ENCODE data around the gene IRF2.
"Not testable (repeated sequence)": the region's sequence is repeated elsewhere in the genome, so short reads cannot be mapped to it uniquely, and the experiment has no call there.

IRF2 gene

DNA sequence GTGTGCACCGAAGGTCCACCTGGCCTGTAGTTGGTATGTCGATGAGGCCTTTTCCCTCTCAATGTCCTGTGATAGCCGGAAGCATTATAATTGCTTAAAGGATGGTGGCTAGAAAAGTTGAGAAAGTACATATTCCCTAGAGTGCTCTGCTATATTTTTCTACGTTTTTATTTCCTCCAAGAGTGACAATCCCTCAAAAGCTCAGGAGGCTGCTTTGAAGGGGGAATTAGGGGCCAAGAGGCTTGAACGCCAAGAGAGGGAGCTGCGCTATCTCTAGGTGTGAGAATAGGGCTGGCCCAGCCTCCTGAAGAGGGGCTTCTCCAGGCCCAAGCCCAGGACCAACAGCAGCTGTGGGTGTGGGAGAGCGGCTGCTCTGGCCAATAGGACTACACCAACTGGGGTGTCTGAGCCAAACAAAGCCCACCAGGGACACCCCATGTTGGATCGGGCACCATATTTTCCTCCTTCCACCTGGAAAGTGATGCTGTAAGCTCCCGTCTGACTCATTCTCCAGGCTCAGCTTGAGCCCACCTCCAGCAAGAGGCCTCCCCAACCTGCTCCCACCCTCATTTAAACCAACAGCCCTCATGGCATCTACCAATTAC lies 124.0 kb downstream of the IRF2 start:
- in situ Hi-C loops (cut with MboI; ENCODE audit: low sequenced_read_pairs, unreplicated experiment), result no loop called here

DNA sequence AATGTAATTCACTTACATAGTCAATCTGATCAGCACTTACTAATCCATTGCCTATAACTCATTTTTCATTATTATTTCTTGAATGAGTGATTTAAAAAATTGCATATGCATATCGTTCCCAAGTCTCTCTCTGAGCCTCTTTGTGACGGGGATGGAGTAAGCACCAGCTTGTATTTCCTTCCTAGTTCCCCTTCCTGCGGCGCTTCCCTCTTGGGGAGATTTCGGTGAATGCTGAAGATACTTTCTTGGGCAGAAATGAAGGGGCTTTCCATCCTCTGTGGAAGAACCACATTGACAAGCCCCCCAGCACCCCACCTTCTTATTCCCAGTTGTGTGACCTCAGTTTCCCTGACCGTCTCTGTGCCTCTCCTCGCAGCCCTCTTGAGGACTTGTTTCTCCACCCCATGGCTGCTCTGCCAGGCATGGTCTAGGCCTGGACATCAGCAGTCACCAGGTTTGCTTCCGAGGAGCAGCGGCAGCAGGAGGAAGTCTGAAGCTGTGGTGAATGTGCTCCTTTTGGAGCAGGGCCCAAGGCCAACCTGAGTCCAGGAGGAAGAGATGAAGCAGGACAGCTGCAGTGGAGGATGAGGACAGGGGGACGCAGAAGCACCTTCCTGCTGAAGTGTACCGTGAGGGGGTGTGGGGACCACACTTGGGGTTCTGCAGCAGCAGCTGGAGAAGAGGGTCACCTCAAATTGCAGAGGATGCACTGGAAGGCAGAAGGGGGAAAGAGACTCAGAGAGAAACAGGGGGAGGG lies 124.9 kb downstream of the IRF2 start:
- TF ChIP-seq, protein P1, sequence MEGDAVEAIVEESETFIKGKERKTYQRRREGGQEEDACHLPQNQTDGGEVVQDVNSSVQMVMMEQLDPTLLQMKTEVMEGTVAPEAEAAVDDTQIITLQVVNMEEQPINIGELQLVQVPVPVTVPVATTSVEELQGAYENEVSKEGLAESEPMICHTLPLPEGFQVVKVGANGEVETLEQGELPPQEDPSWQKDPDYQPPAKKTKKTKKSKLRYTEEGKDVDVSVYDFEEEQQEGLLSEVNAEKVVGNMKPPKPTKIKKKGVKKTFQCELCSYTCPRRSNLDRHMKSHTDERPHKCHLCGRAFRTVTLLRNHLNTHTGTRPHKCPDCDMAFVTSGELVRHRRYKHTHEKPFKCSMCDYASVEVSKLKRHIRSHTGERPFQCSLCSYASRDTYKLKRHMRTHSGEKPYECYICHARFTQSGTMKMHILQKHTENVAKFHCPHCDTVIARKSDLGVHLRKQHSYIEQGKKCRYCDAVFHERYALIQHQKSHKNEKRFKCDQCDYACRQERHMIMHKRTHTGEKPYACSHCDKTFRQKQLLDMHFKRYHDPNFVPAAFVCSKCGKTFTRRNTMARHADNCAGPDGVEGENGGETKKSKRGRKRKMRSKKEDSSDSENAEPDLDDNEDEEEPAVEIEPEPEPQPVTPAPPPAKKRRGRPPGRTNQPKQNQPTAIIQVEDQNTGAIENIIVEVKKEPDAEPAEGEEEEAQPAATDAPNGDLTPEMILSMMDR (IDR thresholded peaks at IDR 0.05; ENCODE audit: borderline replicate concordance, control extremely low read depth, extremely low read depth, insufficient read depth, missing control alignments), result no peak
- in situ Hi-C loops (cut with MboI; ENCODE audit: low sequenced_read_pairs, unreplicated experiment), result no loop called here
- DNase-seq (ENCODE audit: low spot score), result no peak

More for the DNA sequence above, 124.0 kb downstream of the IRF2 start:
- DNase-seq (ENCODE audit: low spot score), result no peak
- TF ChIP-seq, protein P1 (IDR thresholded peaks at IDR 0.05; ENCODE audit: borderline replicate concordance, control extremely low read depth, extremely low read depth, insufficient read depth, missing control alignments), result no peak

DNA sequence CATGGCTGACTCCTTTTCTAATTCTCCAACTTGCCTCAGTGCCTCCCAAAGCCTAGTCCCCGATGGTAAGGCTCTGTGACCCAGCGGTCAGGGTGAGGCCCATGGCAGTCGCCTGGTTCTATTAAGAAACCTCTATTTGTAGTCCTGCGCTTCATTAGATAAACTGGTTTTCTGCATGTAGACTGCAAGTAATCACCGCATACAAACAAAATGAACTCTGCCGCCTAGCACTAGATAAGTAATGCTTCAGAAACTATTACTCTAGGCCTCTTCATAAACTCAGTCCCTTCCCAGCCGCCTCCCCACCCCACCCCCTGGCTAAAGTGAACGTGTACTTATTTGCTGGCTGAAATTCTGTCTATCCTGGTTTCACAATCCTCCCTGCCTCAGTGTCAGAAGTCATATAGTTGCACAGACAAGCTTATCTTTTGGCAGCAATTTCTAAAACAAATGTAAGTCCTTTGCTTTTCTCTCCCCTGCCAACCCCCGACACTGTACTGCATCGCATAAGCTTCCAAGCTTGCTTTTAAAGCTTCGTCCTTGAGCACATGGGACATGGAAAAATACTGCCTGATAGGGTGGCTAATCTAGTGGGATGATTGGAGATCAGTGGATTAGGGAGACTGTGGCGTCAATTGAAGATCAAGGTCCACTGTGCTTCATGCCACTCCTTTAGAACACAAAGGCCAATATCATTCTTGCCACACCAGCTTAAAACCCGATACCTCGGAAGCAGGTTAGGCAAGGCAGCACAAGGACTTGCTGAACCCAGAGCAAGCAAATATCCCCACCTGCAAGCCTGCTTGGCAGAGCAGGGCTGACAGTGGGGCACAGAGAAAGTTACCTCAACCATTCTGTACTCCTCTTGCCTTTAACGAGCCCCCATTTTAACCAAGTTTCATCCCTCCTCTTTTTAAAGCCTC lies 125.8 kb downstream of the IRF2 start:
- in situ Hi-C loops (cut with MboI; ENCODE audit: low sequenced_read_pairs, unreplicated experiment), result no loop called here
- DNase-seq (ENCODE audit: low spot score), result no peak
- TF ChIP-seq, protein P1 (IDR thresholded peaks at IDR 0.05; ENCODE audit: borderline replicate concordance, control extremely low read depth, extremely low read depth, insufficient read depth, missing control alignments), result no peak

DNA sequence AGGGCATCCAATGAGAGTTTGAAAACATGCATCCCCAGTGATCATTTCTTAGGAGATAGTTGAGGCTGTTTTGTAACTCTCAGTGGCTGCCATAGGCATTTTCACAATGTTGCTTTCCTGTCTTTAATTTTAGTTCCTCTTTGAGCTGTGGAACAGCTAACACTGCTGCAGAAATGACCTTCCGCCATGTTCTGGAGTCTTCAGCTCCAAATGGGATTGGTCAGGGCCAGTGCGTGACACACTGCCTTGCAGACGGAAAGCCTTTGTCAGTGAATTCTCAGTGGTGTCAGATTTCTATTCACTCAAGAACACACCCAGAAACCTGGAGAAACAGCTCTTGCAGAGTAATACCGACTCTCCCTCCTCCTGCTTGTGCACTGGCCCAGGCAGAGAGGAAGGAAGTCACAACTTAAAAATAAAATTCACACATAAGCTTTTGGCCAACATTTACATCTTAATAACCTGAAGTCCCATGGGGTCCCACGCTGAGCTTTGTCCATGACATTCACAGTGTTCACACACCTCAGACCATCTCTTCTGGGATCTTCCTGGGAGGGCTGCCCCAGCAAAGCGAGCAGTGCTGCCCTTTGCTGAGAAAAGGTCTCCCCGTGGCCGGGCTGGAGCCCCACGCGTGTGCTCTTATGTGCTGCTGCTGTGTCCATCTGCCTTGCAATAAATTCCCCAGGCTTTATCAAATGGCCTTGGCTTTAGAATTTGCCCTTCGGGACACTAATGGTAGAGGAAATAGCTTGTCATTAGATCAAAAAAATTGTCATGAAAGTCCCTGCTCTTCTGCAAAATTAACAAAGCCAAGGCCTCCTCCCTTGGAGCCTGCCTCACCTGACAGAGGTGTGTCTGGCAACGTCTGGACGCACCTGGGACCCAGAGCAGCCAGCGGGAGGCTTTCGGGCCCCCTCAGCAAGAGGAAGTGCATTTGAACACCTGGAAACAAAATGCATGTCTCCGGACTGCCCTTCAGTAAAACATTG lies 126.8 kb downstream of the IRF2 start:
- in situ Hi-C loops (cut with MboI; ENCODE audit: low sequenced_read_pairs, unreplicated experiment), result no loop called here
- TF ChIP-seq, protein P1 (IDR thresholded peaks at IDR 0.05; ENCODE audit: borderline replicate concordance, control extremely low read depth, extremely low read depth, insufficient read depth, missing control alignments), result no peak
- peak; percentile 82 for DNase-seq (ENCODE audit: low spot score)

DNA sequence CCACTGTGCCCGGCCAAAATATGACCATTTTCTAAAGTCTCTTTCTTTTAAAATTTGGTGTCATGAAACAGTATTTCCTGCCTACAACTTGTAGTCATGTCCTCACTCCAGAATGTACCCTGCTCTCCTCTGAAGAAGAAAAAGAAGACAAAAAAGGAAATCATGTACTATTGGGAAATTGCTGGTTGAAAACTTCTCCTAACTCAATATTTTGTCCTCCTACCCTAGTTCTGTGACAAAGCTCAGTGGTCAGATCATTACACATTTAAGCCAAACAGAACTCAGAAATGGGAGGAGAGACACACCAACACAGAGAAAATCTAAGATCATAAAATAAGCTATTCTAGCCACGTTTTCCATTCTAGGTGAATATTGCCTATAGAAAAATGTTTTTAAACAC lies 127.7 kb downstream of the IRF2 start:
- TF ChIP-seq, protein P1 (IDR thresholded peaks at IDR 0.05; ENCODE audit: borderline replicate concordance, control extremely low read depth, extremely low read depth, insufficient read depth, missing control alignments), result no peak
- in situ Hi-C loops (cut with MboI; ENCODE audit: low sequenced_read_pairs, unreplicated experiment), result no loop called here
- DNase-seq (ENCODE audit: low spot score), result no peak

DNA sequence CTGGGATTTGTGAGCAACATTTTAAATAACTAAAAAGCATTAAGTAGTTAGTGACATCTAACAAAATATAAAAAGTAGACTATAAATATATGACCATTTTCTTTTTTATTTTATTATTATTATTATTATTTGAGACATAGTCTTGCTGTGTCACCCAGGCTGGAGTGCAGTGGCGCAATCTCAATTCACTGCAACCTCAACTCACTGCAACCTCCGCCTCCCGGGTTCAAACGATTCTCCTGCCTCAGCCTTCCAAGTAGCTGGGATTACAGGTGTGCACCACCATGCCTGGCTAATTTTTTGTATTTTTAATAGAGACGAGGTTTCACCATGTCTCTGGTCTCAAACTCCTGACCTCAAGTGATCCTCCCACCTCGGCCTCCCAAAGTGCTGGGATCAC lies 128.1 kb downstream of the IRF2 start:
- in situ Hi-C loops (cut with MboI; ENCODE audit: low sequenced_read_pairs, unreplicated experiment); DNase-seq (ENCODE audit: low spot score): not testable (repeated sequence)

Measured in GM13976 (cell line).